Mesenchymal stem cell (in vitro differentiated cells and primary cell): ENCODE results near the gene KIRREL3.
A peak's percentile ranks its signal among the peaks of the same experiment; 100 is the strongest.

Experiments used
- DNase-seq: peaks from one replicate; pipeline ENCODE4 v3.0.0-alpha.2; 2013
- H2AFZ ChIP-seq: one replicate; pipeline ENCODE4 v1.6.1; 2013; ENCODE audit warnings: low read depth, mild to moderate bottlenecking, control low read depth, inconsistent platforms, low read length, moderate library complexity
- H2AK5ac ChIP-seq: 2 replicates; pipeline ENCODE4 v1.6.1; 2013; ENCODE audit warnings: low read length, moderate library complexity, mild to moderate bottlenecking, inconsistent platforms; ENCODE audit not compliant: severe bottlenecking
- H2BK120ac ChIP-seq: one replicate; pipeline ENCODE4 v1.6.1; 2013; ENCODE audit warnings: low read depth, mild to moderate bottlenecking, inconsistent platforms, low read length, moderate library complexity
- H2BK12ac ChIP-seq, 2 experiments: one replicate each; pipeline ENCODE4 v1.6.1; 2013; ENCODE audit warnings: inconsistent platforms in 2 of 2, low read length in 2 of 2, mild to moderate bottlenecking in 2 of 2, moderate library complexity in 2 of 2, control low read depth in 1 of 2
- H2BK15ac ChIP-seq: one replicate; pipeline ENCODE4 v1.6.1; 2013; ENCODE audit warnings: mild to moderate bottlenecking, low read depth, inconsistent platforms; ENCODE audit not compliant: poor library complexity, severe bottlenecking
- H2BK5ac ChIP-seq: 2 replicates; pipeline ENCODE4 v1.6.1; 2013; ENCODE audit warnings: low read depth, mild to moderate bottlenecking, low read length, control low read depth, inconsistent platforms; ENCODE audit not compliant: poor library complexity, severe bottlenecking
- H3K14ac ChIP-seq, 2 experiments: one replicate each; pipeline ENCODE4 v1.6.1; 2013; ENCODE audit warnings: inconsistent platforms in 2 of 2, low read length in 2 of 2, control low read depth in 1 of 2, mild to moderate bottlenecking in 1 of 2, moderate library complexity in 1 of 2
- H3K18ac ChIP-seq, 2 experiments: one replicate each; pipeline ENCODE4 v1.6.1; 2013; ENCODE audit warnings: inconsistent platforms in 2 of 2, low read length in 2 of 2, control low read depth in 1 of 2, low read depth in 1 of 2, mild to moderate bottlenecking in 1 of 2
- H3K23ac ChIP-seq, 2 experiments: one replicate each; pipeline ENCODE4 v1.6.1; 2013; ENCODE audit warnings: inconsistent platforms in 2 of 2, low read length in 2 of 2, mild to moderate bottlenecking in 2 of 2, moderate library complexity in 2 of 2, control low read depth in 1 of 2
- H3K27ac ChIP-seq: 2 replicates; pipeline ENCODE4 v1.5.1; 2013; ENCODE audit warnings: mild to moderate bottlenecking, moderate library complexity, low read length, control low read depth, inconsistent platforms; ENCODE audit not compliant: poor library complexity, severe bottlenecking
- H3K27me3 ChIP-seq, 2 experiments: 2 replicates each; pipeline versions ENCODE4 v1.6.1 to v1.7.0; 2013; ENCODE audit warnings: low read length in 2 of 2, mild to moderate bottlenecking in 2 of 2, moderate library complexity in 2 of 2, control low read depth in 1 of 2, inconsistent platforms in 1 of 2; ENCODE audit not compliant: control insufficient read depth in 1 of 2, insufficient read depth in 1 of 2
- H3K36me3 ChIP-seq, 2 experiments: 2 replicates each; pipeline versions ENCODE4 v1.6.1 to v1.7.0; 2013; ENCODE audit warnings: low read length in 2 of 2, control low read depth in 1 of 2, inconsistent platforms in 1 of 2, low read depth in 1 of 2, mild to moderate bottlenecking in 1 of 2; ENCODE audit not compliant: insufficient read depth in 2 of 2, control insufficient read depth in 1 of 2
- H3K4ac ChIP-seq, 2 experiments: one replicate each; pipeline ENCODE4 v1.6.1; 2013; ENCODE audit warnings: inconsistent platforms in 2 of 2, low read length in 2 of 2, mild to moderate bottlenecking in 2 of 2, moderate library complexity in 2 of 2, control low read depth in 1 of 2, low read depth in 1 of 2
- H3K4me1 ChIP-seq: 2 replicates; pipeline ENCODE4 v1.6.1; 2013; ENCODE audit warnings: low read depth, low read length, control low read depth; ENCODE audit not compliant: control insufficient read depth, insufficient read depth
- H3K4me2 ChIP-seq: 2 replicates; pipeline ENCODE4 v1.6.1; 2013; ENCODE audit warnings: low read length, mild to moderate bottlenecking, inconsistent platforms; ENCODE audit not compliant: poor library complexity, severe bottlenecking
- H3K4me3 ChIP-seq, 2 experiments: 2 replicates each; pipeline versions ENCODE4 v1.5.1 to v1.7.0; 2013; ENCODE audit warnings: low read length in 2 of 2, mild to moderate bottlenecking in 2 of 2, control low read depth in 1 of 2, low read depth in 1 of 2; ENCODE audit not compliant: insufficient read depth in 1 of 2
- H3K79me1 ChIP-seq: replicated peaks from 2 replicates; pipeline ENCODE4 v1.6.1; 2013; ENCODE audit warnings: mild to moderate bottlenecking, control low read depth, low read length, inconsistent platforms; ENCODE audit not compliant: poor library complexity, severe bottlenecking
- H3K9ac ChIP-seq: 2 replicates; pipeline ENCODE4 v1.7.0; 2013; ENCODE audit warnings: mild to moderate bottlenecking, low read length, moderate library complexity
- H3K9me3 ChIP-seq: 2 replicates; pipeline ENCODE4 v1.7.0; 2013; ENCODE audit warnings: mild to moderate bottlenecking, low read length; ENCODE audit not compliant: control insufficient read depth
- H4K8ac ChIP-seq: one replicate; pipeline ENCODE4 v1.6.1; 2013; ENCODE audit warnings: inconsistent platforms, mild to moderate bottlenecking, low read length, moderate library complexity
- H4K91ac ChIP-seq: one replicate; pipeline ENCODE4 v1.6.1; 2013; ENCODE audit warnings: mild to moderate bottlenecking, low read length, inconsistent platforms
- WGBS: methylation state at CpG from one replicate; pipeline ENCODE4 v1.1.7; 2013; ENCODE audit warnings: mixed read lengths; 5-methylcytosine and 5-hydroxymethylcytosine counted together

The KIRREL3 gene

GRCh38 chr11:126899961-126900748 lies 100.4 kb downstream of the KIRREL3 start:
- Histone ChIP-seq H3K23ac (no peak overlapping the region), H3K36me3 (peaks cover 0 to 3% of the 10 kb centered on the region in 2 experiments), H3K4me1 (no peaks in the 10 kb centered on the region), H2BK120ac (no peak overlapping the region), H2AFZ (no peak overlapping the region), H4K91ac (no peak overlapping the region), H4K8ac (no peak overlapping the region), H3K9me3 (peaks cover 33% of the 10 kb centered on the region), H3K4ac (no peak overlapping the region), H2BK5ac (no peak overlapping the region), H2AK5ac (no peak overlapping the region), H3K27me3 (no peaks in the 10 kb centered on the region), H3K9ac (no peak overlapping the region), H3K18ac (no peak overlapping the region), H3K4me3 (no peak overlapping the region), H3K14ac (no peak overlapping the region), H3K79me1 (peaks cover 14% of the 10 kb centered on the region), H2BK12ac (no peak overlapping the region), H3K27ac (no peak overlapping the region), H2BK15ac (no peak overlapping the region), H3K4me2 (no peak overlapping the region)
- WGBS: 68% methylated on average over 3 of the region's 5 CpGs
- no peak for DNase-seq

- H4K91ac ChIP-seq: no peak overlapping the region
- no peak overlapping the region for H2BK15ac ChIP-seq
- H3K27me3 ChIP-seq: no peaks in the 10 kb centered on the region
- H3K4me2 ChIP-seq: no peak overlapping the region
- no peak overlapping the region for H2AK5ac ChIP-seq
- peaks cover 44% of the 10 kb centered on the region for H3K9me3 ChIP-seq
- no peak overlapping the region for H2BK12ac ChIP-seq
- H3K27ac ChIP-seq: no peak overlapping the region
- H3K9ac ChIP-seq: no peak overlapping the region
- H3K4me1 ChIP-seq: no peaks in the 10 kb centered on the region
- H3K4ac ChIP-seq: no peak overlapping the region
- H2BK5ac ChIP-seq: no peak overlapping the region
- no peak overlapping the region for H3K23ac ChIP-seq
- WGBS: 55% methylated on average over 2 of the region's 3 CpGs
- H2BK120ac ChIP-seq: no peak overlapping the region
- H3K14ac ChIP-seq: no peak overlapping the region
- H2AFZ ChIP-seq: no peak overlapping the region
- no peak for DNase-seq
- H3K36me3 ChIP-seq: peaks cover 0 to 3% of the 10 kb centered on the region in 2 experiments
- H3K79me1 ChIP-seq: peaks cover 15% of the 10 kb centered on the region
- H4K8ac ChIP-seq: no peak overlapping the region
- H3K18ac ChIP-seq: no peak overlapping the region
- no peak overlapping the region for H3K4me3 ChIP-seq
Measured at GRCh38 chr11:126898802-126899201, 101.8 kb downstream of the KIRREL3 start.

- Histone ChIP-seq H2BK15ac (no peak overlapping the region), H3K4ac (no peak overlapping the region), H2AK5ac (no peak overlapping the region), H2BK5ac (no peak overlapping the region), H3K79me1 (peaks cover 13% of the 10 kb centered on the region), H4K91ac (no peak overlapping the region), H3K4me2 (no peak overlapping the region), H2BK12ac (no peak overlapping the region), H3K9me3 (peaks cover 44% of the 10 kb centered on the region), H3K23ac (no peak overlapping the region), H3K4me1 (no peaks in the 10 kb centered on the region), H3K9ac (no peak overlapping the region), H4K8ac (no peak overlapping the region), H3K14ac (no peak overlapping the region), H3K18ac (no peak overlapping the region), H3K36me3 (peaks cover 0 to 3% of the 10 kb centered on the region in 2 experiments), H3K27me3 (no peaks in the 10 kb centered on the region), H3K27ac (no peak overlapping the region), H2BK120ac (no peak overlapping the region), H3K4me3 (no peak overlapping the region), H2AFZ (no peak overlapping the region)
- WGBS: 56% methylated on average over 2 of the region's 2 CpGs
- DNase-seq: no peak
Measured at GRCh38 chr11:126897430-126897829, 103.1 kb downstream of the KIRREL3 start.

- Histone ChIP-seq H4K8ac (no peak overlapping the region), H3K27ac (no peak overlapping the region), H2AFZ (no peak overlapping the region), H3K4me1 (no peaks in the 10 kb centered on the region), H3K4ac (no peak overlapping the region), H4K91ac (no peak overlapping the region), H3K36me3 (peaks cover 0 to 3% of the 10 kb centered on the region in 2 experiments), H3K4me3 (peak overlapping the region in 1 of 2 experiments; percentile 24), H2BK12ac (no peak overlapping the region), H3K23ac (no peak overlapping the region), H2BK5ac (no peak overlapping the region), H3K14ac (no peak overlapping the region), H2BK120ac (no peak overlapping the region), H3K4me2 (no peak overlapping the region), H3K18ac (no peak overlapping the region), H2BK15ac (no peak overlapping the region), H3K79me1 (peaks cover 13% of the 10 kb centered on the region), H3K9ac (no peak overlapping the region), H3K9me3 (peaks cover 44% of the 10 kb centered on the region), H2AK5ac (no peak overlapping the region), H3K27me3 (no peaks in the 10 kb centered on the region)
- no peak for DNase-seq
Measured at GRCh38 chr11:126896025-126896424, 104.5 kb downstream of the KIRREL3 start.
